Measurements from ENCODE around the gene TGFBI. TPM values are rescaled to one million over a fixed set of nuclear protein-coding genes. Genes with fewer than 3 reads are reported as not detected.

Gene TGFBI
- total and polyA plus RNA-seq, 7 donors = 18.8 to 35.9 (median 28.3) TPM

DNA sequence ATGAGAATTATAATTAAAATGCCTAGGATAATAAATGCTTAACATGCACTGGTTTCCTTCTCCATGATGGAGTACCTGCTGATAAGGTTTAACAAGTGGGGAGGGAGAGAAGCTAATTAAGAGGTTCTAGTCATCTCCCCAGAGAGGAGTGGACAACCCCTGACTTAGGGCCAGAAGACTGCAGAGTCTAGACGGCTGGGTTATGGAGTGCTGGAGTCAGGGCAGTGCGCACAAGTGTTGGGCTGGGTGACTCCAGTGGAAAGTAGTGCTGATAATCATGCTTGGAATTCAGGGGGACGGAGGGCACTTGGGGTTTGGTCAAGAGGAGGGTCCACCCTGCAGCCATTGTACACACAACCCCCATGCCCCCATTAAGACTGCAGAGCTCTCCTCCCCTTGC lies 32.8 kb upstream of the TGFBI start:
- Histone ChIP-seq H3K4me3 (no peak overlapping the region), H3K27me3 (ENCODE audit: insufficient read depth in 3 of 3, low read length in 2 of 3) (no peaks in the 10 kb centered on the region), H3K27ac (no peak overlapping the region), H3K9me3 (no peaks in the 10 kb centered on the region), H3K4me1 (no peaks in the 10 kb centered on the region), H3K36me3 (ENCODE audit: insufficient read depth in 1 of 2, low read depth in 1 of 2) (no peaks in the 10 kb centered on the region)
- TF ChIP-seq, protein P1, sequence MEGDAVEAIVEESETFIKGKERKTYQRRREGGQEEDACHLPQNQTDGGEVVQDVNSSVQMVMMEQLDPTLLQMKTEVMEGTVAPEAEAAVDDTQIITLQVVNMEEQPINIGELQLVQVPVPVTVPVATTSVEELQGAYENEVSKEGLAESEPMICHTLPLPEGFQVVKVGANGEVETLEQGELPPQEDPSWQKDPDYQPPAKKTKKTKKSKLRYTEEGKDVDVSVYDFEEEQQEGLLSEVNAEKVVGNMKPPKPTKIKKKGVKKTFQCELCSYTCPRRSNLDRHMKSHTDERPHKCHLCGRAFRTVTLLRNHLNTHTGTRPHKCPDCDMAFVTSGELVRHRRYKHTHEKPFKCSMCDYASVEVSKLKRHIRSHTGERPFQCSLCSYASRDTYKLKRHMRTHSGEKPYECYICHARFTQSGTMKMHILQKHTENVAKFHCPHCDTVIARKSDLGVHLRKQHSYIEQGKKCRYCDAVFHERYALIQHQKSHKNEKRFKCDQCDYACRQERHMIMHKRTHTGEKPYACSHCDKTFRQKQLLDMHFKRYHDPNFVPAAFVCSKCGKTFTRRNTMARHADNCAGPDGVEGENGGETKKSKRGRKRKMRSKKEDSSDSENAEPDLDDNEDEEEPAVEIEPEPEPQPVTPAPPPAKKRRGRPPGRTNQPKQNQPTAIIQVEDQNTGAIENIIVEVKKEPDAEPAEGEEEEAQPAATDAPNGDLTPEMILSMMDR (IDR thresholded peaks at IDR 0.05) = no peak
- WGBS, 3 donors = 89 to 92% (median 92%) methylated on average over 3 of the region's 3 CpGs
- intact Hi-C loops (cut with DNase I) = no loop called here
- no peak for ATAC-seq
- DNase-seq = no peak

DNA sequence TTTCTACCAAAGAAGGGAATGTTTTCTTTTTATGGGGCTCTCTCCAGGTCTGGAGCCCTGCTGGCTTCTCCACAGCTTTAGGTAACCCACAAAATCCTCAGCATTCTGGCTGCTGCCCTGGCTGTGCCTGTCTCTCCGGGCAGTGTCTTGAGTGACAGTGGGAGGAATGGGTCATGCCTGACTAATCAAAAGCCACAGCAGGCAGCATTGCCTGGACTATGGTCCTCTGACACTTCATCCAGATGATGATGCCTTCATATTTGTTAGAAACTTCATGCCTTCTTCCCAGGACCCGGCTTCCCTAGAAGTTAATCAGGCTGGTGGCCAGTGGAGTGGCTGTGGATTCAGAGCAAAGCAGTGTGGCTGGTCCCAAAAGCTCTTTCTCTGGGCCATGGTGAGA lies 32.2 kb upstream of the TGFBI start:
- 69 to 82% (median 73%) methylated on average over 2 of the region's 2 CpGs for WGBS, 3 donors
- TF ChIP-seq, protein P1 (IDR thresholded peaks at IDR 0.05) = no peak

DNA sequence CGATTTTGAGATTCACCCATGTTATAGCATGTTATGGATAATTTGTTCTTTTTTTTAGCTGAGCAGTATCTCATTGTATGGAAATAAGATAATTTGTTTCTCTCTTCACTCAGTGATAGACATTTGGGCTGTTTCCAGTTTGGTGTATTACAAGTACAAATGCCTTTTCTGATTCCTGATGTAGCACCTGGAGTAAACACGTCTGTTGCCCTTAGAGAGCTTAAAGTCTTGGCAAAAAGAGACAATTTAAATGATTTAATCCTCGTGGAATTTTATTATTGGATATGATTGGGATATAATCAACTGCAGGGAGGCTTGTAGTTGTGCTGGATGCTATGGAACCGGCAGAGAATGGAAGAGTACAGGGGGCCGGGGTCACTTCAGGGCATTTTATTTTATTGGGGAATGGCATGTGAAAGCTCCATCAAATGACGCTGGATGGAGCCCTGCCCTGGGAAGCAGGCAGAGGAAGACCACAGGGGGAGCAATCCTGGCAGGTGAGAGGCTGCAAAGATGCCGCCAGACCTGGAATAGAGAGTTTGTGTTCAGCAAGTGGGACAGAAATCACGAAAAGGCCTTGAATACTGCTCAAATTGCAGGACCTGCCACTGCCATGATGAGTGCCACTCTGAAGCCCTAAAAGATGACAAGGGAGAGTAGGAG lies 31.0 kb upstream of the TGFBI start:
- no peak overlapping the region for H3K27ac ChIP-seq
- H3K4me1 ChIP-seq = no peaks in the 10 kb centered on the region
- H3K36me3 ChIP-seq (ENCODE audit: insufficient read depth in 1 of 2, low read depth in 1 of 2) = no peaks in the 10 kb centered on the region
- H3K9me3 ChIP-seq = no peaks in the 10 kb centered on the region
- H3K4me3 ChIP-seq = no peak overlapping the region
- DNase-seq = no peak
- no peak for ATAC-seq
- H3K27me3 ChIP-seq (ENCODE audit: insufficient read depth in 3 of 3, low read length in 2 of 3) = no peaks in the 10 kb centered on the region
- intact Hi-C loops (cut with DNase I) = no loop called here
- TF ChIP-seq, protein P1 (IDR thresholded peaks at IDR 0.05) = no peak
- WGBS, 3 donors = 77 to 80% (median 79%) methylated on average over 8 of the region's 8 CpGs

More for the DNA sequence above, 32.2 kb upstream of the TGFBI start:
- no peak overlapping the region for H3K27ac ChIP-seq
- H3K36me3 ChIP-seq (ENCODE audit: insufficient read depth in 1 of 2, low read depth in 1 of 2) = no peaks in the 10 kb centered on the region
- DNase-seq = no peak
- no peak for ATAC-seq
- H3K4me1 ChIP-seq = no peaks in the 10 kb centered on the region
- H3K27me3 ChIP-seq (ENCODE audit: insufficient read depth in 3 of 3, low read length in 2 of 3) = no peaks in the 10 kb centered on the region
- H3K4me3 ChIP-seq = no peak overlapping the region
- H3K9me3 ChIP-seq = no peaks in the 10 kb centered on the region
- intact Hi-C loops (cut with DNase I) = no loop called here

DNA sequence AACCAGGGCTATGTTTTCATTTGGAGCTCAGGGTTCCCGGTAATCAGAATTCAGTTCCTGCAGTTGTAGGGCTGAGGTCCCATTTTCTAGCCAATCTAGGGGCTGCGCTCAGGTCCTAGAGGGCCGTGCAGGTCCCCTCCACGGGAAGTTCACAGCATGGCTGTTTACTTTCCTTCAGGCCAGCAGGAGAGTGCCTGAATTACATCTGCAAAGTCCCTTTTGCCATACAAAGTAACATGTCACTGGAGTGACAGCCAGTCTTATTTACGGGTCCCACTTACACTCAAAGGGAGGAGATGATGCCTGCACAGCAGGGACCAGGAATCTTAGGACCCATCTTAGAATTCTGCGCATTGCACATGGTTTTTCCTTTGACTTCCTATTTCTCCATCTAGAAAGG lies 29.9 kb upstream of the TGFBI start:
- no peak for ATAC-seq
- H3K4me3 ChIP-seq = no peak overlapping the region
- H3K27ac ChIP-seq = no peak overlapping the region
- DNase-seq = no peak
- no peaks in the 10 kb centered on the region for H3K9me3 ChIP-seq
- 72 to 89% (median 84%) methylated on average over 6 of the region's 6 CpGs for WGBS, 3 donors
- intact Hi-C loops (cut with DNase I) = no loop called here
- no peaks in the 10 kb centered on the region for H3K4me1 ChIP-seq
- TF ChIP-seq, protein P1 (IDR thresholded peaks at IDR 0.05) = no peak
- H3K27me3 ChIP-seq (ENCODE audit: insufficient read depth in 3 of 3, low read length in 2 of 3) = no peaks in the 10 kb centered on the region
- no peaks in the 10 kb centered on the region for H3K36me3 ChIP-seq (ENCODE audit: insufficient read depth in 1 of 2, low read depth in 1 of 2)
